ENCODE measurements around the gene KLF15.
A peak's percentile ranks its signal among the peaks of the same experiment; 100 is the strongest.

The KLF15 gene

DNA sequence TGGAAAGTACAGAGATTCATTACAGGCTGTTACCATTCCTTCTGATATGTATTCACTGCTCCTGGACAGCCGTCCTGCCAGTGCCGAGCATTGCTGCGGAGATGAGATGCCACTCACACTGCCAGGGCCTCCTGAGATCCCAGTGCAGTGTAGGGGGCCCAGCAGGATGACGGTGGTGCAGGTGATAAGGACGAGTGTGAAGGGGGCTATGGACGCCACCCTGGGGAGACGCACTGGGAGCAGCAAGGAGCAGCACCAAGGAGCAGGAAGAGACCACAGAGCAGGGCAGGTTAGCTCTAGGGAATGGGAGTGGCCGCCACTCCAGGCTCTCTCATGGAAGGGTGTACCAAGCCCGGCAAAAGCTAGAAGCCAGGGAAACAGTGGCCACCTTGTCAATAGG is 4.0 kb upstream of the KLF15 start:
- TF ChIP-seq CTCF (IDR thresholded peaks at IDR 0.05; ENCODE audit: insufficient read depth, low read depth, low read length, missing control alignments): no peak
- DNase-seq (ENCODE audit: low read depth): no peak
- no peak overlapping the region for H3K4me3 ChIP-seq (ENCODE audit: low read length)

- DNase-seq (ENCODE audit: low read depth): no peak
- no peak overlapping the region for H3K4me3 ChIP-seq (ENCODE audit: low read length)
- no peak for TF ChIP-seq CTCF (IDR thresholded peaks at IDR 0.05; ENCODE audit: insufficient read depth, low read depth, low read length, missing control alignments)
Observed at GRCh38 chr3:126360714-126361060, 3.5 kb upstream of the KLF15 start.

DNA sequence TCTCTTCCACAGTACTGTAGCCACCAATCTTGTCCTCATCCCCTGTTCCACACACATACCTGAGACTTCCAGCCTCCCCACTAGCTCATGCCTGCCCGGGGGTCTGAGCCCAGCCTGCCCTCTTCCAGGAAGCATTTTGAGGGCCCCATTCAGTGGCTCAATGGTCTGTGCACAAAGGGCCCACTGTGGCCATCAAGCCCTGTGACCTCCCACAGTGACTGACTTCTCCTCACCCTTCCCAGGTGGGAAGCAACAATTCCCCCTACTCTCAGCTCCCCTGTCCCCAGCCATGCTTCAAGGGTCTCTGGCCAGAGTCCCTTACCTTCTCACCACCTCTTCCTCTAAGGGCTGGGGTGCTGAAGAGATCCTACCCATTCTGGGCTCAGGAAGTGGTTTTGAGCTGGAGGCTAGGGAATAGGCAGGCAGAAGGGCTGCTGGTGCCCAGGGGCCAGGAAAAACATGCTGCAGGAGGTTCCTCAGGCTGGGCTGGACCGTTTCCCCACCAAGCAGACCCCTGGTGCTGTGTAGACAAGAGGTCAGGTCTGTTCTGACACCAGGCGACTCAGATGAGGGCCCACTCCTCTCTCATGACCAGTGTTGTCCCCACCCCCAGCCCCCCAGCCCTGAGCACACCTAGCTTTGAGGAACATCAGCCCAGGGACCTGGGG is 3.0 kb upstream of the KLF15 start:
- no peak for TF ChIP-seq CTCF (IDR thresholded peaks at IDR 0.05; ENCODE audit: insufficient read depth, low read depth, low read length, missing control alignments)
- DNase-seq (ENCODE audit: low read depth): no peak
- no peak overlapping the region for H3K4me3 ChIP-seq (ENCODE audit: low read length)

DNA sequence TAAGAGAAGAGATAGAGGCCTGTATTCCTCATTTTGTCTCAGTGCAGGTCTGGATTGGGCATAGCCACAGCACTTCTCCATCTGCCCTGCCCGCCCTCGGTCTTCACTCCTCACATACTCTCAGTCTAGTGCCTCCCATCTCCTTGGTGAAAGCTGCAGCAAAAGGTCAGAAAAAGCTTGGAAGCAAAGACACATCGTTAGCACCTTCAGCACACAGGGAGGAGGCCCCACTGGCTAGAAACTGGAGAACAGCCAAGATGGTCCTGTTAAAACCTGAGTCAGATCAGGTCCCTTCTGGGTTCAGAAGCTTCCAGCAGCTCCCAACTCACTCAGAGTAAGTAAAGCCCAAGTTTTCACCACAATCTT is 1.6 kb upstream of the KLF15 start:
- DNase-seq (ENCODE audit: low read depth): no peak
- H3K4me3 ChIP-seq (ENCODE audit: low read length): no peak overlapping the region
- no peak for TF ChIP-seq CTCF (IDR thresholded peaks at IDR 0.05; ENCODE audit: insufficient read depth, low read depth, low read length, missing control alignments)

DNA sequence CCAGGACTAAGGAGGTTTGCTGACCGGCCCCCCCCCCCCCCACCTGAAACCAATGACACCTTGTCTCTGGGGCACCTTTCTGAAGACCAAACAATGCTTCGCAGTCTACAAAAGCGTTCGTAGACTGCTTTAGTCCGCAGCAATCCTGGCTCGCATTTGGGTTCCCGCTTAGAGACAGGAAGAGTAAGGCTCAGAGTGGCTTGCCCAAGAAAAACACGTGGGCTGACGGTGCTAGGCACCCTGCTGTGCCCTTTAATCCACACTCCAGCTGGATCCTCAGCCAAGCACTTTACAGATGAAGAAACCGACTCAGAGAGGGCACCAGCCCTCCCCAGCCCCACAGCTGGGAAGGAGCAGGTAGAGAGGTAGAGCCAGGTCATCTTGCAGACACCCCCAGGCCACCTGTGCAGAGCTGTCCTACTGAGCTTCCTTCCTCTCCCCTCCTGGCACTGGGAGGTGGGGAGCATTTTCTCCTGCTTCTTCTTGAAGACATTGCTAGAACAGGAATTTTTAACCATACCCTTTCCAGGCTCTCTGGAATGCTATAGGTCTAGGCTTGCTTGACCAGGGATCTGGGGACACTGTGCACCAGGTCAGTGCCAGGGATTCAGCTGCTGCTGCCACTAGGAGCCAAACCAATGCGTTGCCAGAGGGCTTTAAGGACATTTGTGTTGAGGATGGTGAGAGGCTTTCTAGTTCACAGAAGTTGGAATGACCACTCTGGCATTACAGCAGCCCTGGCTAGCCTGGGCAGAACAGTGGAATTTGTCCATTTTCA is 1.0 kb upstream of the KLF15 start:
- peak overlapping the region; percentile 52 for H3K4me3 ChIP-seq (ENCODE audit: low read length)
- no peak for TF ChIP-seq CTCF (IDR thresholded peaks at IDR 0.05; ENCODE audit: insufficient read depth, low read depth, low read length, missing control alignments)
- no peak for DNase-seq (ENCODE audit: low read depth)

GRCh38 chr3:126356373-126357264 is 589 bp downstream of the KLF15 start:
- peak overlapping the region; percentile 22 for H3K4me3 ChIP-seq (ENCODE audit: low read length)
- no peak for DNase-seq (ENCODE audit: low read depth)
- no peak for TF ChIP-seq CTCF (IDR thresholded peaks at IDR 0.05; ENCODE audit: insufficient read depth, low read depth, low read length, missing control alignments)

Data from epithelial cell of esophagus (primary cell).